Mucosa of rectum (tissue), 2 donors: Measurements from ENCODE around the gene GUCA2B.
A peak's percentile ranks its signal among the peaks of the same experiment; 100 is the strongest.

Experiments
- H3K27ac ChIP-seq, 2 donors: one replicate each; pipeline ENCODE4 v1.7.0; 2013; ENCODE audit warnings: inconsistent platforms in 2 of 2, low read depth in 2 of 2, low read length in 2 of 2
- H3K27me3 ChIP-seq, 2 donors: one replicate each; pipeline ENCODE4 v1.7.0; 2013; ENCODE audit warnings: low read length in 2 of 2; ENCODE audit not compliant: control insufficient read depth in 2 of 2, insufficient read depth in 2 of 2
- H3K36me3 ChIP-seq, 2 donors: one replicate each; pipeline ENCODE4 v1.7.0; 2013; ENCODE audit warnings: low read length in 2 of 2; ENCODE audit not compliant: control insufficient read depth in 2 of 2, insufficient read depth in 2 of 2
- H3K4me1 ChIP-seq, 2 donors: one replicate each; pipeline ENCODE4 v1.7.0; 2013; ENCODE audit warnings: low read length in 2 of 2, mild to moderate bottlenecking in 1 of 2; ENCODE audit not compliant: control insufficient read depth in 2 of 2, insufficient read depth in 2 of 2
- H3K4me3 ChIP-seq, 2 donors: one replicate each; pipeline ENCODE4 v1.7.0; 2013; ENCODE audit warnings: low read length in 2 of 2
- H3K9ac ChIP-seq, 2 donors: one replicate each; pipeline ENCODE4 v1.7.0; 2013; ENCODE audit warnings: low read length in 2 of 2, low read depth in 1 of 2, mild to moderate bottlenecking in 1 of 2
- H3K9me3 ChIP-seq, 2 donors: one replicate each; pipeline ENCODE4 v1.7.0; 2013; ENCODE audit warnings: low read length in 2 of 2; ENCODE audit not compliant: control insufficient read depth in 2 of 2
- donor health status: healthy.
- donor health status: Normal muscosa, but diverticular disease.

GUCA2B gene

DNA sequence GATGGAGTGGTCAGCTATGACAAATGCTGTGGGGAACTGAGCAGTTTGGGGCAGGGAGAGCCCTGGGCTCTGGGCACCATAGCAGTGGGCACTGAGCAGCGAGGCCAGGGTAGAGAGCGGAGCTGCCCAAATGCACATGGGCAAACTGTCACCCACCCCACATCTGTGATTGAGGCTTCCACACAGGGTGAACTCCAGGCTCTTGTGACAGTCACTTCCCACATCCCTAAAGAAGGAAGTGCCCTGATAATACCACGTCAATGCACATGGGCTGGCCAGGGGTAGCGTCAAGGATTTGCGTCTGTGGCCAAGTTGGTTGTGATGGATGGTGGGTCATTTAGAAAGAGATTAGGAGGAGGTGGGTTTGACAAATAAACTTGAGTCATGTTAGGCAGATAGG is 2.6 kb upstream of the GUCA2B start:
- no peaks in the 10 kb centered on the region for H3K9me3 ChIP-seq
- H3K27me3 ChIP-seq, result peaks cover 0 to 9% of the 10 kb centered on the region in 2 donors
- H3K36me3 ChIP-seq, result no peaks in the 10 kb centered on the region
- H3K4me3 ChIP-seq, result no peak overlapping the region
- H3K27ac ChIP-seq, result no peak overlapping the region
- H3K4me1 ChIP-seq, result peaks cover 16 to 34% of the 10 kb centered on the region in 2 donors
- H3K9ac ChIP-seq, result no peak overlapping the region

DNA sequence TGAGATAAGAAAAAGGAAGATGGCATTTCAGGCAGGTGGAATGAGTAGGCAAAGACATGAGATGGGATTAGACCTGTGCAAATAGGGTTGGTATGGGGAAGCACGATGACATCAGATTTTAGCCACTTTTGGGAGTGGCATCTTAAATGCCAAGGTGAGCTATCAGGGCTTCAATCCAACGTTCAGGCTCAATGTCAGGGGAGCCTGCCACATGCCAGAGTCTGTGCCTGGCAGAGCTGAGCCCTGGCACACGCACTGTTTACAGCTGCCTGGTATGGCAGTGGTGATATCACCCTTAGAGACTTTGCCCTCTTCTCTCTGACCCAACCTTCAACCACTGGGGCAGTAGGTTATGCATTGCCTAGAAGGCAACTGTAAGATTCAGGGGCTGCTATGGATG is 1.1 kb upstream of the GUCA2B start:
- peaks cover 0 to 2% of the 10 kb centered on the region in 2 donors for H3K27me3 ChIP-seq
- no peak overlapping the region for H3K4me3 ChIP-seq
- no peaks in the 10 kb centered on the region for H3K36me3 ChIP-seq
- H3K9ac ChIP-seq, result no peak overlapping the region
- peak overlapping the region; percentile 69 to 84 for H3K27ac ChIP-seq
- H3K4me1 ChIP-seq, result peaks cover 16 to 34% of the 10 kb centered on the region in 2 donors
- H3K9me3 ChIP-seq, result no peaks in the 10 kb centered on the region

DNA sequence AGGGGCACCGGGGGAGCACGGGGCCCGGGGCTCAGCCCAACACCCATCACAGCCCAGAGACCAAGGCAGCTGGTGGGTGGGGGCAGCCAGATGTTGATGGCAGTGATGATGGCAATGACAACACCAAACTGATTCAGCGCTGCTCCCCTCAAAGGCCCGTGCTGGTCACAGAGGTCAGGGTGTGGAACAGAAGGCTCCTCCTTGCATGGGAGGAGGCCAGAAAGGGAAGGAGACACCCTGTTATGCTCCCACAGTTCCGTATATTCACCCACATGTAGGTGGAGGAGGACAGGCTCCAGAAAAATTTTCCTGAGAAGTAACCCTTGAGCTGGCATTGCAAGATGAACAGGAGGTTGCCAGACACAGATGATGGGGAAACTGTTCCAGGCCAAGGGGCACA is 414 bp downstream of the GUCA2B start:
- Histone ChIP-seq H3K36me3 (no peaks in the 10 kb centered on the region), H3K4me1 (peaks cover 16 to 32% of the 10 kb centered on the region in 2 donors), H3K27ac (peak overlapping the region; percentile 69 to 84), H3K27me3 (peaks cover 0 to 2% of the 10 kb centered on the region in 2 donors), H3K9ac (peak overlapping the region in 1 of 2 donors; percentile 22), H3K9me3 (no peaks in the 10 kb centered on the region), H3K4me3 (peak overlapping the region; percentile 29 to 37)

DNA sequence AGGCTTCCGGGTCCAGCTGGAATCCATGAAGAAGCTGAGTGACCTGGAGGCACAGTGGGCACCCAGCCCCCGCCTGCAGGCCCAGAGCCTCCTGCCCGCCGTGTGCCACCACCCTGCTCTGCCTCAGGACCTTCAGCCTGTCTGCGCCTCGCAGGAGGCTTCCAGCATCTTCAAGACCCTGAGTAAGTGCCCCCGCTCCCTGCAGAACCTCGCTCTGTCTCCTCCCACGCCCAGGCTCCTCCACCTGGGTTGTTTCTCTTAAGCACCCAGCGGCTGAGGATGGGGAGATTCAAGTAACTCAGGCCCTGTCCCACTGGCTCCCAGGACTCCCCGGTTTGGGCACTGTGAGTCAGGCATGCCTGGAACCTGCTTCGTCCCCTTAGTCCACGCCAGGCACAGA is 1.5 kb downstream of the GUCA2B start:
- Histone ChIP-seq H3K27ac (no peak overlapping the region), H3K4me3 (no peak overlapping the region), H3K27me3 (peaks cover 0 to 2% of the 10 kb centered on the region in 2 donors), H3K36me3 (no peaks in the 10 kb centered on the region), H3K9me3 (no peaks in the 10 kb centered on the region), H3K9ac (no peak overlapping the region), H3K4me1 (peaks cover 16 to 32% of the 10 kb centered on the region in 2 donors)

DNA sequence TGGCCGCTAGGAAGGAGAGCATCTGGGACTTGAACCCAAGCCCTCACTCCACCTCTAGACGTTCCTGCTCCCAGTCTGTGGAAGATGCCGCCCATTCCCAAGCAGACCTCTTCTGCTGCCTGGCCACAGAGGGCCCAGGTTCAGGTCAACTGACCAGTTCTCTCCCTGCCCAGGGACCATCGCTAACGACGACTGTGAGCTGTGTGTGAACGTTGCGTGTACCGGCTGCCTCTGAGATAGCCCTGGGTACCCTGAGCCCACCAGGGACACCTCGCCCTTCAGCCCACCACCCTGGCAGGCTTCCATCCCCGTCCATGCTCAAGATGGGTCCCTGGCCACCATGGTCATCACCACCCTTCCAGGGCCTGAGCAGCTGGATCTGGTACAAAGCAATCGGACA is 2.2 kb downstream of the GUCA2B start:
- peaks cover 16 to 32% of the 10 kb centered on the region in 2 donors for H3K4me1 ChIP-seq
- no peaks in the 10 kb centered on the region for H3K27me3 ChIP-seq
- no peak overlapping the region for H3K9ac ChIP-seq
- H3K9me3 ChIP-seq, result no peaks in the 10 kb centered on the region
- H3K36me3 ChIP-seq, result no peaks in the 10 kb centered on the region
- no peak overlapping the region for H3K27ac ChIP-seq
- no peak overlapping the region for H3K4me3 ChIP-seq

DNA sequence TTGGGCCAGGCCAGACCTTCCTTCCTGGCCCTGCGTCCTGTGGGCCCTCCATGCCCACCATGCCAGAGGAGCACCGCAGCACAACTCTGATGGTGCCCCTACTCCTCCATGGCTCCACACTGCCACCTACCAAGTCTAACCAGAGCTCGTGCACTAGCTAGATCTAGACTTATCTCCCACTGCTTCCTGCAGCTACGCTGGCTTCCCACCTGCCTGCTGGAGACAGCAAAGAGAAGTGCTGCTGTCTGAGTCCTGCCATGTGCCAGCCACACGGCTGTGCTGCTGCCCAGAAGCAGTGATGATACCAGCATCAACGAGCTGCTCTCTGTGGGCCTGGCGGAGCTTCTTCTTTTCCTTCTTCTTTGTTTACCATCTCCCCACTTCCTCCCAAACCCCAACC is 4.5 kb downstream of the GUCA2B start:
- Histone ChIP-seq H3K27me3 (no peaks in the 10 kb centered on the region), H3K4me1 (peaks cover 13 to 25% of the 10 kb centered on the region in 2 donors), H3K36me3 (no peaks in the 10 kb centered on the region), H3K9ac (no peak overlapping the region), H3K9me3 (peaks cover 0 to 2% of the 10 kb centered on the region in 2 donors), H3K4me3 (no peak overlapping the region), H3K27ac (no peak overlapping the region)

DNA sequence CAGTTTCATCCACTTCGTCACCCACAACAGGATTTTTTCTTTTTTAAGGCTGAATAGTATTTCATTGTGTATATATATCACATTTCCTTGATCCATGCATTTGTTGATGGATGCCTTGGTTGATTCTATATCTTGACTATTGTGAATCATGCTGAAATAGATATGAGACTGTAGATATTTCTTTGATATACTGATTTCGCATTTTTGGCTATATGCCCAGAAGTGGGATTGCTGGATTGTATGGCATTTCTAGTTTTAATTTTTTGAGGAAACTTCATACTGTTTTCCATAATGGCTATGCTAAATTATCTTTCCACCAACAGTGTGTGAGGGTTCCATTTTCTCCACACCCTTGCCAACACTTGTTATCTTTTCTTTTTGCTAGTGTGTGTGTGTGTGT is 5.0 kb downstream of the GUCA2B start:
- peaks cover 11 to 23% of the 10 kb centered on the region in 2 donors for H3K4me1 ChIP-seq
- no peak overlapping the region for H3K9ac ChIP-seq
- no peak overlapping the region for H3K27ac ChIP-seq
- no peaks in the 10 kb centered on the region for H3K27me3 ChIP-seq
- no peaks in the 10 kb centered on the region for H3K36me3 ChIP-seq
- peaks cover 0 to 2% of the 10 kb centered on the region in 2 donors for H3K9me3 ChIP-seq
- no peak overlapping the region for H3K4me3 ChIP-seq

DNA sequence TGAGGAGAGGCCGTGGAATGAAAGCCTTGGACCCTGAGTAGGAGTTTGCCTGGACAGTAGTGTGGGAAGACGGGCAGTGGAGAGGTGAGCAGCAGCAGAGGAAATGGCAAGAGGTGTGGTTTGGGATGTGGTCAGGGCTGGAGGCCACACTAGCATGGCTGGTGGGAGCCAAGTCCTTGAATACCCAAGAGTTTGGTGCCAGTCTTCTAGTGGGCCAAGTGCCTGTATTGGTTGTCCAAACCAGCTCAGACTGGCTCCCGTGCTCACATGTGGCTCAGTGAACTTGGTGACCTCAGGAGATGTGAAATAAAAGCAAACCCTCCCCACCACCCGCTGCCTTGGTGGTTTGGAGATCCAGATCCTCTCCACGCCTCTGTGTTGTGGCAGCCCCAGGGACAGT is 9.0 kb downstream of the GUCA2B start:
- Histone ChIP-seq H3K4me3 (peak overlapping the region in 1 of 2 donors; percentile 9), H3K9ac (no peak overlapping the region), H3K9me3 (peaks cover 0 to 2% of the 10 kb centered on the region in 2 donors), H3K4me1 (peaks cover 24 to 33% of the 10 kb centered on the region in 2 donors), H3K27me3 (no peaks in the 10 kb centered on the region), H3K36me3 (no peaks in the 10 kb centered on the region), H3K27ac (peak overlapping the region; percentile 8 to 52)

DNA sequence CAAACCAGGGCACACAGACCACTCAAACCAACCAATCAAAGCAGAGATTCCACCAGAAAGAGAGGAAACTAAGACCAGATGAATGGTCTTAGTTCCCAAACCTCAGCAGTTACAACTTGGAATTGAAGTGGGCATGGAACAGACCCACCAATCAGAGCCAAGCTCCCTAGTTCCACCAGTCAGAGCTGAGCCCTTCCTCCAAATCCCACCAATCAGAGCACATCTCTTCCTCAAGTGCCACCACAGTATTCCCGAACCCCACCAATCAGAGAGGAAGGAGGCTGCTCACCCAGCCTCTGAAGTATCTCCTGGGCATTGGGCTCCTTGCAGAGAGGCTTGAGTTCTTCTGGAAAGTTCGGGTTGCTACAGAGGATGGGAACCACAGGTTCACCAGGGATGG is 9.9 kb downstream of the GUCA2B start:
- peak overlapping the region; percentile 84 to 88 for H3K27ac ChIP-seq
- peak overlapping the region in 1 of 2 donors; percentile 40 for H3K9ac ChIP-seq
- H3K4me3 ChIP-seq, result peak overlapping the region; percentile 51
- peaks cover 0 to 2% of the 10 kb centered on the region in 2 donors for H3K9me3 ChIP-seq
- peaks cover 24 to 38% of the 10 kb centered on the region in 2 donors for H3K4me1 ChIP-seq
- H3K36me3 ChIP-seq, result no peaks in the 10 kb centered on the region
- H3K27me3 ChIP-seq, result no peaks in the 10 kb centered on the region

DNA sequence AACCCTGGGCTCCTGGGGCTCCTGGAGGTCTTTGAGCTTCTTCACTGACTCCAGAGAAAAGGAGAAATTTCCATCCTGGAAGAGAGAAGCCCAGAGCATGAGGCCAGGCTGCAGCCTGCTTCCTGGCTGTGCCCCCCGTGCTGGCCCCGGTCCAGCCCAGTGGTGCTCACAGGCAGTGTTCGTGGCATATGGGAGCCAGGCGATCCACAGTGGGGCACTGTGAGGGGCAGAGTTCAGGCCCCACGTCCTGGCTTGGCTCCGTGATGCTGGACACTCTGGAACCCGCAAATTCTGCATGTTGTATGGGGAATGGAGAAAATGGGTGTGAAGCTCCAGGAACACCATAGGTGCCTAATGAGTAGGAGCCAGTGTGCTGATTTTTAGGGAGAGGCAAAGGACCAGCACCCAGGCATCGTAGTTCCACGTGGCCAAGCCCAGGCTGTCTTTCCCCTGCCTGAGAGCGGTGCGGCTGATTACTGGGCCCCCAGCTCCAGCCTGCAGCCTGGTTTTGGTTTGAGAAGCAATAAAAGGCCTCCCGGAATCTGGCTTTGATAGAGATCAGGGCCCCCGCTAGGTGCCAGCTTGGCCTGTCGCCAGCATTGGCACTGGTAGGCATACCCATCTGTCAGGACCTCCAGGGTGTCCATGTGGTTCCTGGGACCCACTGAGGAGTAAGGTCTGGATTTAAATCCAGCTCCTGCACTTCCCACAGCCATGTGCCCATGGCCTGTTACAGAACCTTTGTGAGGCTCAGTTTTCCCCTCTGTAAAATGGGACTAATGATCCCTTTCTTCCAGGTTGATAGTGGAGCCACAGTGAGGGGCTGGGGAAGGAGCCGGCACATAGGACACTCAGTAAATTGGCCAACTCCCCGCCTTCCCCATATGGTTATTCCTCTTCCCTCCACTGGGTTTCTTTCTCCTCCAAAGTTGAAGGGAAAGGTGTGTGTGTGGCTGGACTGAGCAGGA is 10.6 kb downstream of the GUCA2B start:
- no peaks in the 10 kb centered on the region for H3K36me3 ChIP-seq
- peaks cover 27 to 45% of the 10 kb centered on the region in 2 donors for H3K4me1 ChIP-seq
- no peaks in the 10 kb centered on the region for H3K27me3 ChIP-seq
- H3K9me3 ChIP-seq, result peaks cover 0 to 2% of the 10 kb centered on the region in 2 donors
- peak overlapping the region; percentile 84 to 88 for H3K27ac ChIP-seq
- peak overlapping the region; percentile 51 for H3K4me3 ChIP-seq
- H3K9ac ChIP-seq, result peak overlapping the region; percentile 52 to 76
